Measurements from ENCODE around the gene RNF187.

The RNF187 gene

GRCh38 chr1:228511546-228512445, 24.6 kb downstream of the RNF187 start:
- no peak for DNase-seq

- no peak for DNase-seq
Observed at GRCh38 chr1:228512781-228513198, 25.6 kb downstream of the RNF187 start.

- no peak for DNase-seq
Observed at GRCh38 chr1:228513236-228513900, 26.2 kb downstream of the RNF187 start.

- no peak for DNase-seq
Observed at GRCh38 chr1:228514421-228514820, 27.2 kb downstream of the RNF187 start.

- peak in 5 of 6 experiments; percentile 5 to 36 (median 28) for DNase-seq
Observed at GRCh38 chr1:228515200-228515834, 28.1 kb downstream of the RNF187 start.

- no peak for DNase-seq
Observed at GRCh38 chr1:228517655-228518054, 30.5 kb downstream of the RNF187 start.

GRCh38 chr1:228527596-228527995, 40.4 kb downstream of the RNF187 start:
- DNase-seq: no peak

- no peak for DNase-seq
Observed at GRCh38 chr1:228528612-228529011, 41.4 kb downstream of the RNF187 start.

- DNase-seq: no peak
Observed at GRCh38 chr1:228530086-228530758, 43.0 kb downstream of the RNF187 start.

GRCh38 chr1:228530951-228531731, 44.0 kb downstream of the RNF187 start:
- no peak for DNase-seq

GRCh38 chr1:228538831-228539230, 51.6 kb downstream of the RNF187 start:
- DNase-seq: no peak

GRCh38 chr1:228540161-228540917, 53.2 kb downstream of the RNF187 start:
- DNase-seq: no peak

GRCh38 chr1:228541725-228542124, 54.5 kb downstream of the RNF187 start:
- no peak for DNase-seq

GRCh38 chr1:228542376-228542775, 55.2 kb downstream of the RNF187 start:
- no peak for DNase-seq

- no peak for DNase-seq
Observed at GRCh38 chr1:228542981-228543380, 55.8 kb downstream of the RNF187 start.

- no peak for DNase-seq
Observed at GRCh38 chr1:228543396-228543795, 56.2 kb downstream of the RNF187 start.

- no peak for DNase-seq
Observed at GRCh38 chr1:228544021-228544850, 57.1 kb downstream of the RNF187 start.

GRCh38 chr1:228544921-228545591, 57.9 kb downstream of the RNF187 start:
- DNase-seq: no peak

Data from stimulated activated naive CD4-positive, alpha-beta T cell (primary cell).